EL (cell line): ENCODE data around the gene GCH1.

Experiments
- DNase-seq: peaks from one replicate; pipeline ENCODE4 v3.0.0-alpha.2; 2016

GCH1 gene

GRCh38 chr14:54857830-54858269 is 44.8 kb downstream of the GCH1 start:
- no peak for DNase-seq

- DNase-seq: no peak
These were observed 46.5 kb downstream of the GCH1 start for GRCh38 chr14:54856152-54856551.

- DNase-seq: no peak
These were observed 48.4 kb downstream of the GCH1 start for GRCh38 chr14:54854181-54854580.

GRCh38 chr14:54853339-54853738 is 49.3 kb downstream of the GCH1 start:
- DNase-seq: no peak

- no peak for DNase-seq
These were observed 50.4 kb downstream of the GCH1 start for GRCh38 chr14:54852215-54852614.

GRCh38 chr14:54848910-54849309 is 53.7 kb downstream of the GCH1 start:
- DNase-seq: no peak

GRCh38 chr14:54845641-54846040 is 57.0 kb downstream of the GCH1 start:
- DNase-seq: no peak

GRCh38 chr14:54844479-54844878 is 58.1 kb downstream of the GCH1 start:
- no peak for DNase-seq

GRCh38 chr14:54840798-54841197 is 61.8 kb downstream of the GCH1 start:
- DNase-seq: no peak

- no peak for DNase-seq
These were observed 62.3 kb downstream of the GCH1 start for GRCh38 chr14:54840336-54840735.

GRCh38 chr14:54839701-54840119 is 62.9 kb downstream of the GCH1 start:
- no peak for DNase-seq

- no peak for DNase-seq
These were observed 63.6 kb downstream of the GCH1 start for GRCh38 chr14:54838931-54839512.

GRCh38 chr14:54837508-54838149 is 65.0 kb downstream of the GCH1 start:
- DNase-seq: no peak

GRCh38 chr14:54836231-54836630 is 66.4 kb downstream of the GCH1 start:
- DNase-seq: no peak

GRCh38 chr14:54834727-54835126 is 67.9 kb downstream of the GCH1 start:
- no peak for DNase-seq

- DNase-seq: no peak
These were observed 68.5 kb downstream of the GCH1 start for GRCh38 chr14:54834081-54834480.

- no peak for DNase-seq
These were observed 72.0 kb downstream of the GCH1 start for GRCh38 chr14:54830650-54831049.

GRCh38 chr14:54829486-54830224 is 73.0 kb downstream of the GCH1 start:
- no peak for DNase-seq

GRCh38 chr14:54828037-54828436 is 74.6 kb downstream of the GCH1 start:
- DNase-seq: no peak

- DNase-seq: no peak
These were observed 78.7 kb downstream of the GCH1 start for GRCh38 chr14:54823757-54824549.

- no peak for DNase-seq
These were observed 79.9 kb downstream of the GCH1 start for GRCh38 chr14:54822685-54823084.

- DNase-seq: peak; percentile 81
These were observed 84.2 kb downstream of the GCH1 start for GRCh38 chr14:54818201-54819133.
